ENCODE results near the gene ZBTB40.

ZBTB40 gene

GRCh38 chr1:22572818-22573217 is 121.2 kb downstream of the ZBTB40 start:
- no peak for DNase-seq (ENCODE audit: low spot score)
- TF ChIP-seq CTCF (IDR thresholded peaks at IDR 0.05; ENCODE audit: borderline replicate concordance, control extremely low read depth, extremely low read depth, insufficient read depth, missing control alignments), result no peak
- in situ Hi-C loops (cut with MboI; ENCODE audit: low sequenced_read_pairs, unreplicated experiment), result no loop called here

GRCh38 chr1:22573237-22573636 is 121.6 kb downstream of the ZBTB40 start:
- in situ Hi-C loops (cut with MboI; ENCODE audit: low sequenced_read_pairs, unreplicated experiment), result no loop called here

GRCh38 chr1:22575532-22576149 is 124.0 kb downstream of the ZBTB40 start:
- in situ Hi-C loops (cut with MboI; ENCODE audit: low sequenced_read_pairs, unreplicated experiment), result no loop called here
- DNase-seq (ENCODE audit: low spot score), result no peak

More at GRCh38 chr1:22573237-22573636, 121.6 kb downstream of the ZBTB40 start:
- TF ChIP-seq CTCF (IDR thresholded peaks at IDR 0.05; ENCODE audit: borderline replicate concordance, control extremely low read depth, extremely low read depth, insufficient read depth, missing control alignments), result no peak
- DNase-seq (ENCODE audit: low spot score), result no peak

GRCh38 chr1:22576150-22576544 is 124.5 kb downstream of the ZBTB40 start:
- DNase-seq (ENCODE audit: low spot score), result no peak
- TF ChIP-seq CTCF (IDR thresholded peaks at IDR 0.05; ENCODE audit: borderline replicate concordance, control extremely low read depth, extremely low read depth, insufficient read depth, missing control alignments), result no peak
- in situ Hi-C loops (cut with MboI; ENCODE audit: low sequenced_read_pairs, unreplicated experiment), result no loop called here

More at GRCh38 chr1:22575532-22576149, 124.0 kb downstream of the ZBTB40 start:
- no peak for TF ChIP-seq CTCF (IDR thresholded peaks at IDR 0.05; ENCODE audit: borderline replicate concordance, control extremely low read depth, extremely low read depth, insufficient read depth, missing control alignments)

GRCh38 chr1:22576617-22577016 is 125.0 kb downstream of the ZBTB40 start:
- no peak for TF ChIP-seq CTCF (IDR thresholded peaks at IDR 0.05; ENCODE audit: borderline replicate concordance, control extremely low read depth, extremely low read depth, insufficient read depth, missing control alignments)
- in situ Hi-C loops (cut with MboI; ENCODE audit: low sequenced_read_pairs, unreplicated experiment), result no loop called here
- DNase-seq (ENCODE audit: low spot score), result no peak

GRCh38 chr1:22578732-22579361 is 127.2 kb downstream of the ZBTB40 start:
- in situ Hi-C loops (cut with MboI; ENCODE audit: low sequenced_read_pairs, unreplicated experiment), result no loop called here
- no peak for TF ChIP-seq CTCF (IDR thresholded peaks at IDR 0.05; ENCODE audit: borderline replicate concordance, control extremely low read depth, extremely low read depth, insufficient read depth, missing control alignments)
- no peak for DNase-seq (ENCODE audit: low spot score)

Measured in GM13976 (cell line).